ENCODE measurements around the gene APC. TPM values are rescaled to one million over a fixed set of nuclear protein-coding genes. Genes with fewer than 3 reads are reported as not detected.
"Not testable (repeated sequence)": the region's sequence is repeated elsewhere in the genome, so short reads cannot be mapped to it uniquely, and the experiment has no call there.

Gene APC
- total and polyA plus RNA-seq, 10 of the 15 experiments (the other 5 are each of a cell fraction or from before 2014, with no cell fraction given), result 3.2 to 23.3 (median 13.8) TPM

DNA sequence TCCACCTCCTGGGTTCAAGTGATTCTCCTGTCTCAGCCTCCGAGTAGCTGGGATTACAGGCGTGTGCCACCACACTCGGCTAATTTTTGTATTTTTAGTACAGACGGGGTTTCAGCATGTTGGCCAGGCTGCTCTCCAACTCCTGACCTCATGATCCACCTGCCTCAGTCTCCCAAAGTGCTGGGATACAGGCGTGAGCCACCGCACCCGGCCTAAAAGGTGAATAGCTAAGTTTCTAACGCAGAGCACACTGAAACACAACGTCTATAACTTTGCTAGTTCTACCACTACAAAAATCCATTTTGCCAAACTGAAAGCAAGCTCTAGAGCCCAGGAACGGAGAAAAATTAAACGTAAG is 122.9 kb downstream of the APC start:
- peak overlapping the region; percentile 98 for H2AFZ ChIP-seq (ENCODE audit: control insufficient read depth, low read depth, low read length)
- not testable (repeated sequence) for H4K20me1 ChIP-seq (ENCODE audit: control insufficient read depth, insufficient read depth); H3K9me3 ChIP-seq (replicated peaks; ENCODE audit: control insufficient read depth, insufficient read depth, low read length); H3K36me3 ChIP-seq (ENCODE audit: control insufficient read depth in 2 of 2, insufficient read depth in 2 of 2, low read length in 1 of 2); ATAC-seq; H3K4me1 ChIP-seq (ENCODE audit: control insufficient read depth, insufficient read depth, low read length); FAIRE-seq; H3K27me3 ChIP-seq (replicated peaks in 1 of 2; ENCODE audit: control insufficient read depth in 2 of 2, insufficient read depth in 2 of 2, low read length in 1 of 2); DNase-seq (ENCODE audit: low read depth, low spot score)
- peaks cover 38% of the 10 kb centered on the region for H3K79me2 ChIP-seq (ENCODE audit: control insufficient read depth, insufficient read depth, low read length)
- H3K9ac ChIP-seq (ENCODE audit: control insufficient read depth, insufficient read depth, low read length), result peak overlapping the region; percentile 97
- SMC1A ChIA-PET (ENCODE audit: uncharacterized antibody, unreplicated experiment), result interaction anchor here (0.6 to 1.9 kb wide), 13 partner anchors 9 to 104 kb away, joined by 3 to 12 read pairs (median 3); partner anchors contain the start of gene REEP5
- intact Hi-C loops (cut with micrococcal nuclease; ENCODE audit: unreplicated experiment) (loop anchor here (2.0 to 5.0 kb wide), 2 partner anchors 62 to 108 kb away; partner anchors contain the start of gene REEP5), in situ Hi-C loops (cut with MboI) (loop anchor here (5.0 kb wide), 1 partner anchor 107 kb away; no protein-coding TSS in a partner anchor)
- peak overlapping the region; percentile 82 for H3K4me2 ChIP-seq (ENCODE audit: control insufficient read depth, insufficient read depth)
- BruUV-seq (replicated peaks), result TSS peak; percentile 99
- peak overlapping the region; percentile 90 for H3K27ac ChIP-seq (ENCODE audit: control insufficient read depth, insufficient read depth)
- TF ChIP-seq MTA2 (IDR thresholded peaks at IDR 0.05; ENCODE audit: low read depth), result peak; percentile 14; the same call in 1 of the 2 replicates
- TF ChIP-seq, protein P1, sequence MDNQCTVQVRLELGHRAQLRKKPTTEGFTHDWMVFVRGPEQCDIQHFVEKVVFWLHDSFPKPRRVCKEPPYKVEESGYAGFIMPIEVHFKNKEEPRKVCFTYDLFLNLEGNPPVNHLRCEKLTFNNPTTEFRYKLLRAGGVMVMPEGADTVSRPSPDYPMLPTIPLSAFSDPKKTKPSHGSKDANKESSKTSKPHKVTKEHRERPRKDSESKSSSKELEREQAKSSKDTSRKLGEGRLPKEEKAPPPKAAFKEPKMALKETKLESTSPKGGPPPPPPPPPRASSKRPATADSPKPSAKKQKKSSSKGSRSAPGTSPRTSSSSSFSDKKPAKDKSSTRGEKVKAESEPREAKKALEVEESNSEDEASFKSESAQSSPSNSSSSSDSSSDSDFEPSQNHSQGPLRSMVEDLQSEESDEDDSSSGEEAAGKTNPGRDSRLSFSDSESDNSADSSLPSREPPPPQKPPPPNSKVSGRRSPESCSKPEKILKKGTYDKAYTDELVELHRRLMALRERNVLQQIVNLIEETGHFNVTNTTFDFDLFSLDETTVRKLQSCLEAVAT (IDR thresholded peaks at IDR 0.05), result peak; percentile 95
- 70% methylated on average over 10 of the region's 11 CpGs for whole genome bisulfite sequencing (ENCODE audit: insufficient coverage, insufficient replicate concordance, low lambda C conversion rate, missing lambda C conversion rate)
- RAD21 ChIA-PET (ENCODE audit: unreplicated experiment), result interaction anchor here (0.7 to 1.7 kb wide), 8 partner anchors 16 to 169 kb away, joined by 3 to 7 read pairs (median 3); partner anchors contain the start of gene DCP2
- CTCF ChIA-PET, result interaction anchor here (0.9 to 3.9 kb wide), 6 partner anchors 12 to 309 kb away, joined by 3 to 28 read pairs (median 4); partner anchors contain the start of gene DCP2
- peak overlapping the region; percentile 64 for H3K4me3 ChIP-seq
- POLR2A ChIA-PET, result interaction anchor here (0.6 to 1.6 kb wide), 8 partner anchors 12 to 458 kb away, joined by 3 to 15 read pairs (median 4); no protein-coding TSS in a partner anchor

Data from GM12878 (cell line).